HEK293 (cell line): ENCODE results near the gene AKAP6.

Experiments used
- CTCF ChIA-PET: fragments of 350-600 bp; formaldehyde crosslinking; extraction: SDS; loops from one replicate; lab custom pipeline; 2021; ENCODE audit warnings: antibody characterized with exemption; lab: Yijun Ruan, JAX
- POLR2A ChIA-PET: fragments of 300-600 bp; formaldehyde crosslinking; extraction: SDS; loops from one replicate; lab custom pipeline; 2020; ENCODE audit warnings: antibody characterized with exemption, inconsistent platforms; lab: Yijun Ruan, JAX
- H3K27ac ChIP-seq: fragments of 200-500 bp; sonication (Bioruptor generic); 2 replicates; pipeline ENCODE4 v1.5.1; 2014; ENCODE audit warnings: low read depth, low read length, control low read depth, inconsistent platforms; ENCODE audit errors: extremely low read depth
- H3K36me3 ChIP-seq, 2 experiments: fragments of 200-500 bp in 1 of 2; sonication (Bioruptor generic) in 1 of 2; 1 replicate in 1 of 2; 2 replicates in 1 of 2; pipeline ENCODE4 v1.5.1; 2014 to 2017; ENCODE audit warnings: inconsistent platforms in 2 of 2, low read length in 2 of 2; ENCODE audit not compliant: control insufficient read depth in 2 of 2, insufficient read depth in 1 of 2
- H3K4me1 ChIP-seq: fragments of 200-500 bp; sonication (Bioruptor generic); 2 replicates; pipeline ENCODE4 v1.5.1; 2014; ENCODE audit warnings: mild to moderate bottlenecking, low read length, inconsistent platforms; ENCODE audit not compliant: control insufficient read depth, insufficient read depth
- H3K4me3 ChIP-seq: 2 replicates; pipeline ENCODE4 v1.5.1; 2011; ENCODE audit warnings: low read depth, mild to moderate bottlenecking, control low read depth, low read length, moderate library complexity
- H3K9me3 ChIP-seq: fragments of 200-500 bp; sonication (Bioruptor generic); 2 replicates; pipeline ENCODE4 v1.5.1; 2014; ENCODE audit warnings: low read depth, low read length, inconsistent platforms; ENCODE audit not compliant: control insufficient read depth, insufficient read depth
- FEZF1 ChIP-seq: fragments of 450-650 bp; formaldehyde crosslinking; IDR thresholded peaks from 2 replicates; pipeline ENCODE4 v1.5.1; 2016; ENCODE audit warnings: missing biosample characterization, missing genetic modification characterization
- GLIS1 ChIP-seq: fragments of 450-650 bp; formaldehyde crosslinking; IDR thresholded peaks from 2 replicates; pipeline ENCODE4 v1.5.1; 2016; ENCODE audit warnings: missing biosample characterization, missing genetic modification characterization
- HOXC10 ChIP-seq: sonication (generic); formaldehyde crosslinking; IDR thresholded peaks from 2 replicates; pipeline ENCODE4 v1.8.1; 2023; ENCODE audit warnings: mild to moderate bottlenecking, missing genetic modification reagents
- KLF9 ChIP-seq: fragments of 450-650 bp; formaldehyde crosslinking; IDR thresholded peaks from 2 replicates; pipeline ENCODE4 v1.5.1; 2016; ENCODE audit warnings: missing biosample characterization, missing genetic modification characterization, low read depth
- OVOL3 ChIP-seq: fragments of 450-650 bp; formaldehyde crosslinking; IDR thresholded peaks from 2 replicates; pipeline ENCODE4 v1.5.1; 2016; ENCODE audit warnings: missing biosample characterization, missing genetic modification characterization
- RBAK ChIP-seq: fragments of 450-650 bp; formaldehyde crosslinking; IDR thresholded peaks from 2 replicates; pipeline ENCODE4 v1.5.1; 2016; ENCODE audit warnings: missing biosample characterization, missing genetic modification characterization
- ZNF140 ChIP-seq: fragments of 450-650 bp; formaldehyde crosslinking; IDR thresholded peaks from 2 replicates; pipeline ENCODE4 v1.5.1; 2016; ENCODE audit warnings: missing biosample characterization, missing genetic modification characterization
- ZNF354C ChIP-seq: fragments of 450-650 bp; formaldehyde crosslinking; IDR thresholded peaks from 2 replicates; pipeline ENCODE4 v1.5.1; 2016; ENCODE audit warnings: missing biosample characterization, missing genetic modification characterization, low read depth, borderline replicate concordance
- ZNF426 ChIP-seq: fragments of 450-650 bp; formaldehyde crosslinking; IDR thresholded peaks from 2 replicates; pipeline ENCODE4 v1.5.1; 2017; ENCODE audit warnings: missing biosample characterization, missing genetic modification characterization, mild to moderate bottlenecking, inconsistent platforms, moderate library complexity
- ZNF548 ChIP-seq: fragments of 450-650 bp; formaldehyde crosslinking; IDR thresholded peaks from 2 replicates; pipeline ENCODE4 v1.5.1; 2016; ENCODE audit warnings: missing biosample characterization, missing genetic modification characterization
- ZNF555 ChIP-seq: fragments of 450-650 bp; formaldehyde crosslinking; conservative IDR thresholded peaks from 2 replicates; pipeline ENCODE4 v1.5.1; 2017; ENCODE audit warnings: missing biosample characterization, mild to moderate bottlenecking, missing genetic modification characterization, inconsistent platforms
- ZNF610 ChIP-seq: fragments of 450-650 bp; formaldehyde crosslinking; IDR thresholded peaks from 2 replicates; pipeline ENCODE4 v1.5.1; 2016; ENCODE audit warnings: missing biosample characterization, missing genetic modification characterization, borderline replicate concordance
- ZNF670 ChIP-seq: fragments of 450-650 bp; formaldehyde crosslinking; IDR thresholded peaks from 2 replicates; pipeline ENCODE4 v1.5.1; 2016; ENCODE audit warnings: missing biosample characterization, missing genetic modification characterization, low read depth
- ZNF843 ChIP-seq: fragments of 450-650 bp; formaldehyde crosslinking; IDR thresholded peaks from 2 replicates; pipeline ENCODE4 v1.5.1; 2016; ENCODE audit warnings: missing biosample characterization, missing genetic modification characterization
- TF ChIP-seq, protein P1 (sequence below): fragments of 450-650 bp; formaldehyde crosslinking; IDR thresholded peaks from 2 replicates; pipeline ENCODE4 v1.5.1; 2016; ENCODE audit warnings: missing biosample characterization, missing genetic modification characterization
- TF ChIP-seq, protein P2 (sequence below): fragments of 450-650 bp; formaldehyde crosslinking; conservative IDR thresholded peaks from 2 replicates; pipeline ENCODE4 v1.5.1; 2016; ENCODE audit warnings: low read depth, missing biosample characterization, missing genetic modification characterization
- TF ChIP-seq, protein P3 (sequence below): fragments of 450-650 bp; IDR thresholded peaks from 2 replicates; pipeline ENCODE4 v1.5.1; 2018; ENCODE audit warnings: missing biosample characterization, missing genetic modification characterization
- TF ChIP-seq, protein P4 (sequence below): fragments of 450-650 bp; formaldehyde crosslinking; IDR thresholded peaks from 2 replicates; pipeline ENCODE4 v1.5.0; 2017; ENCODE audit warnings: missing biosample characterization, missing genetic modification characterization, borderline replicate concordance
- TF ChIP-seq, protein P5 (sequence below): fragments of 450-650 bp; formaldehyde crosslinking; IDR thresholded peaks from 2 replicates; pipeline ENCODE4 v1.5.1; 2016; ENCODE audit warnings: missing biosample characterization, missing genetic modification characterization
- TF ChIP-seq, protein P6 (sequence below): fragments of 450-650 bp; IDR thresholded peaks from 2 replicates; pipeline ENCODE4 v1.5.1; 2018; ENCODE audit warnings: missing biosample characterization, mild to moderate bottlenecking, missing genetic modification characterization

Gene AKAP6

DNA sequence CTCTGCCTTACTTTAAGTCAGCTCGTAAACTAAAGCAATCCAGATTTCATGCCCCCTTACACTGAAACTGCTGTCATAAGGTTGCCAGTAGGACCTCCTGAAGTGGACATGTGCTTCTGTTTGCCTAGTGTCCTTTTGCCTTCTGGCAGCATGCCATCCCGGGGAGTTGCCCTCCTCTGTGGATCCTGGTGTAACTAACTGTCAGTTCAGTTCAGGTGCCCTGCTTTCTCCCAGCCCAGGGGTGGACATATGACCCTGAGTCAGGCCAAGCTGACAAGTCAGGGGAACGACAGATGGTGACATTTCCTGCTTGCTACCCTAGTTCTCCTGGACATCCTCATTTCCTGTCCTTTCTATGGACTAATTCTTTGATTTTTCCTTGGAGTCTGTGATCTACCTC, 25.6 kb downstream of the AKAP6 start:
- POLR2A ChIA-PET, result no interaction called here

DNA sequence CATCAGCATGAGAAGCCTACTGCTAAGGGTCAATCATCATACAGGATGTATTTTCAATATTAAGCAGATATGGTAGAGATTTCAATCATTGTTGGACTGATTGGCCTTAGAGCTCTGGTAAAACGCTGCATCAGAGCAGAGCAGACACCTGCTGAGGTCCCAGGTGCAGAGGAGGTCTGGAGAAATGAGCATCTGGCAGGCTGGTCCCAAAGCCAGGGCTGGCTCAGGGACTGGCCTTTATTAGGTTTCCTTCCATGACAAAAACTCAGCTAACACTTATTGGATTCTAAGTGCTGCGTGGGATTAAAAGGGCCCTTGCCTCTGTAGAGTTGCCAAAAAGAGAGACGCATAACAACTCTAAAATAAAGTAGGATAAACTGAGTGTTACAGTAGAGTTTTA, 29.7 kb downstream of the AKAP6 start:
- Histone ChIP-seq H3K27ac (no peak overlapping the region), H3K4me1 (no peaks in the 10 kb centered on the region), H3K4me3 (no peak overlapping the region), H3K36me3 (no peaks in the 10 kb centered on the region), H3K9me3 (no peaks in the 10 kb centered on the region)
- ChIA-PET CTCF (no interaction called here), POLR2A (no interaction called here)
- TF ChIP-seq ZNF610 (no peak), ZNF140 (tag by site-specific recombination) (no peak), KLF9 (no peak), ZNF843 (tag by site-specific recombination) (no peak), ZNF426 (tag by site-specific recombination) (no peak), OVOL3 (tag by site-specific recombination) (no peak), ZNF670 (tag by site-specific recombination) (no peak), ZNF354C (no peak), ZNF555 (no peak)
- TF ChIP-seq, protein P1, sequence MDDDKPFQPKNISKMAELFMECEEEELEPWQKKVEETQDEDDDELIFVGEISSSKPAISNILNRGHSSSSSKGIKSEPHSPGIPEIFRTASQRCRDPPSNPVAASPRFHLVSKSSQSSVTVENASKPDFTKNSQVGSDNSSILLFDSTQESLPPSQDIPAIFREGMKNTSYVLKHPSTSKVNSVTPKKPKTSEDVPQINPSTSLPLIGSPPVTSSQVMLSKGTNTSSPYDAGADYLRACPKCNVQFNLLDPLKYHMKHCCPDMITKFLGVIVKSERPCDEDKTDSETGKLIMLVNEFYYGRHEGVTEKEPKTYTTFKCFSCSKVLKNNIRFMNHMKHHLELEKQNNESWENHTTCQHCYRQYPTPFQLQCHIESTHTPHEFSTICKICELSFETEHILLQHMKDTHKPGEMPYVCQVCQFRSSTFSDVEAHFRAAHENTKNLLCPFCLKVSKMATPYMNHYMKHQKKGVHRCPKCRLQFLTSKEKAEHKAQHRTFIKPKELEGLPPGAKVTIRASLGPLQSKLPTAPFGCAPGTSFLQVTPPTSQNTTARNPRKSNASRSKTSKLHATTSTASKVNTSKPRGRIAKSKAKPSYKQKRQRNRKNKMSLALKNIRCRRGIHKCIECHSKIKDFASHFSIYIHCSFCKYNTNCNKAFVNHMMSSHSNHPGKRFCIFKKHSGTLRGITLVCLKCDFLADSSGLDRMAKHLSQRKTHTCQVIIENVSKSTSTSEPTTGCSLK, result no peak
- TF ChIP-seq, protein P2, sequence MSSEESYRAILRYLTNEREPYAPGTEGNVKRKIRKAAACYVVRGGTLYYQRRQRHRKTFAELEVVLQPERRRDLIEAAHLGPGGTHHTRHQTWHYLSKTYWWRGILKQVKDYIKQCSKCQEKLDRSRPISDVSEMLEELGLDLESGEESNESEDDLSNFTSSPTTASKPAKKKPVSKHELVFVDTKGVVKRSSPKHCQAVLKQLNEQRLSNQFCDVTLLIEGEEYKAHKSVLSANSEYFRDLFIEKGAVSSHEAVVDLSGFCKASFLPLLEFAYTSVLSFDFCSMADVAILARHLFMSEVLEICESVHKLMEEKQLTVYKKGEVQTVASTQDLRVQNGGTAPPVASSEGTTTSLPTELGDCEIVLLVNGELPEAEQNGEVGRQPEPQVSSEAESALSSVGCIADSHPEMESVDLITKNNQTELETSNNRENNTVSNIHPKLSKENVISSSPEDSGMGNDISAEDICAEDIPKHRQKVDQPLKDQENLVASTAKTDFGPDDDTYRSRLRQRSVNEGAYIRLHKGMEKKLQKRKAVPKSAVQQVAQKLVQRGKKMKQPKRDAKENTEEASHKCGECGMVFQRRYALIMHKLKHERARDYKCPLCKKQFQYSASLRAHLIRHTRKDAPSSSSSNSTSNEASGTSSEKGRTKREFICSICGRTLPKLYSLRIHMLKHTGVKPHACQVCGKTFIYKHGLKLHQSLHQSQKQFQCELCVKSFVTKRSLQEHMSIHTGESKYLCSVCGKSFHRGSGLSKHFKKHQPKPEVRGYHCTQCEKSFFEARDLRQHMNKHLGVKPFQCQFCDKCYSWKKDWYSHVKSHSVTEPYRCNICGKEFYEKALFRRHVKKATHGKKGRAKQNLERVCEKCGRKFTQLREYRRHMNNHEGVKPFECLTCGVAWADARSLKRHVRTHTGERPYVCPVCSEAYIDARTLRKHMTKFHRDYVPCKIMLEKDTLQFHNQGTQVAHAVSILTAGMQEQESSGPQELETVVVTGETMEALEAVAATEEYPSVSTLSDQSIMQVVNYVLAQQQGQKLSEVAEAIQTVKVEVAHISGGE, result no peak
- TF ChIP-seq, protein P3, sequence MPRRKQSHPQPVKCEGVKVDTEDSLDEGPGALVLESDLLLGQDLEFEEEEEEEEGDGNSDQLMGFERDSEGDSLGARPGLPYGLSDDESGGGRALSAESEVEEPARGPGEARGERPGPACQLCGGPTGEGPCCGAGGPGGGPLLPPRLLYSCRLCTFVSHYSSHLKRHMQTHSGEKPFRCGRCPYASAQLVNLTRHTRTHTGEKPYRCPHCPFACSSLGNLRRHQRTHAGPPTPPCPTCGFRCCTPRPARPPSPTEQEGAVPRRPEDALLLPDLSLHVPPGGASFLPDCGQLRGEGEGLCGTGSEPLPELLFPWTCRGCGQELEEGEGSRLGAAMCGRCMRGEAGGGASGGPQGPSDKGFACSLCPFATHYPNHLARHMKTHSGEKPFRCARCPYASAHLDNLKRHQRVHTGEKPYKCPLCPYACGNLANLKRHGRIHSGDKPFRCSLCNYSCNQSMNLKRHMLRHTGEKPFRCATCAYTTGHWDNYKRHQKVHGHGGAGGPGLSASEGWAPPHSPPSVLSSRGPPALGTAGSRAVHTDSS (tag by site-specific recombination), result no peak

More for the DNA sequence above, 25.6 kb downstream of the AKAP6 start:
- H3K9me3 ChIP-seq, result no peaks in the 10 kb centered on the region
- H3K27ac ChIP-seq, result no peak overlapping the region
- no peak for TF ChIP-seq HOXC10 (CRISPR knock-in tag)
- 0 out of 2 replicates have a peak, but pooled peaks have one; percentile 15 for TF ChIP-seq GLIS1
- no peaks in the 10 kb centered on the region for H3K4me1 ChIP-seq
- H3K36me3 ChIP-seq, result no peaks in the 10 kb centered on the region
- CTCF ChIA-PET, result no interaction called here
- H3K4me3 ChIP-seq, result no peak overlapping the region

DNA sequence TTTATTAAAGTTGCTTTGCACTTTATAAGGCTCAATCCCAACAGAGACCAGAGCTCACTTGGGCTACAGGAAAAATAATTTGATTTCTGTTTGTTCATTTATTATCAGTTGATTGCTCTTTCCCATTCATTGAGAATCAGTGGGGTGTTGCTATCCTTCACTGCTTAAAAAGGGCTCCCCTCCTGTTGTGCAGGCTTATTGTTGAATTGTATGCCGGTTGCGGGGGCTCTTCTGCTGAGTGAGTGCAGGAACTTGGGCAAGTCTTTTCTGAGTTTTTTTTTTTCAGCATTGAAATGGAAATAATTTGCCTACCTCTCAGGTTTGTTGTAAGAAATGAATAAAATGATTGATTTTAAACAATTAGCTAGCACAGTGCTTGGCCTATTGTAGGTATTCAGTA, 32.6 kb downstream of the AKAP6 start:
- Histone ChIP-seq H3K27ac (no peak overlapping the region), H3K4me1 (peaks cover 8% of the 10 kb centered on the region), H3K4me3 (no peak overlapping the region), H3K9me3 (no peaks in the 10 kb centered on the region), H3K36me3 (no peaks in the 10 kb centered on the region)
- ChIA-PET CTCF (interaction anchor here (0.6 to 0.9 kb wide), 2 partner anchors 10 to 23 kb away, joined by 3 read pairs; no protein-coding TSS in a partner anchor), POLR2A (no interaction called here)
- no peak for TF ChIP-seq ZNF548 (tag by site-specific recombination)
- TF ChIP-seq FEZF1 (tag by site-specific recombination), result no peak
- TF ChIP-seq RBAK (tag by site-specific recombination), result no peak
- TF ChIP-seq, protein P4, sequence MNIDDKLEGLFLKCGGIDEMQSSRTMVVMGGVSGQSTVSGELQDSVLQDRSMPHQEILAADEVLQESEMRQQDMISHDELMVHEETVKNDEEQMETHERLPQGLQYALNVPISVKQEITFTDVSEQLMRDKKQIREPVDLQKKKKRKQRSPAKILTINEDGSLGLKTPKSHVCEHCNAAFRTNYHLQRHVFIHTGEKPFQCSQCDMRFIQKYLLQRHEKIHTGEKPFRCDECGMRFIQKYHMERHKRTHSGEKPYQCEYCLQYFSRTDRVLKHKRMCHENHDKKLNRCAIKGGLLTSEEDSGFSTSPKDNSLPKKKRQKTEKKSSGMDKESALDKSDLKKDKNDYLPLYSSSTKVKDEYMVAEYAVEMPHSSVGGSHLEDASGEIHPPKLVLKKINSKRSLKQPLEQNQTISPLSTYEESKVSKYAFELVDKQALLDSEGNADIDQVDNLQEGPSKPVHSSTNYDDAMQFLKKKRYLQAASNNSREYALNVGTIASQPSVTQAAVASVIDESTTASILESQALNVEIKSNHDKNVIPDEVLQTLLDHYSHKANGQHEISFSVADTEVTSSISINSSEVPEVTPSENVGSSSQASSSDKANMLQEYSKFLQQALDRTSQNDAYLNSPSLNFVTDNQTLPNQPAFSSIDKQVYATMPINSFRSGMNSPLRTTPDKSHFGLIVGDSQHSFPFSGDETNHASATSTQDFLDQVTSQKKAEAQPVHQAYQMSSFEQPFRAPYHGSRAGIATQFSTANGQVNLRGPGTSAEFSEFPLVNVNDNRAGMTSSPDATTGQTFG (tag by site-specific recombination), result no peak
- TF ChIP-seq ZNF354C, result no peak
- TF ChIP-seq, protein P5, sequence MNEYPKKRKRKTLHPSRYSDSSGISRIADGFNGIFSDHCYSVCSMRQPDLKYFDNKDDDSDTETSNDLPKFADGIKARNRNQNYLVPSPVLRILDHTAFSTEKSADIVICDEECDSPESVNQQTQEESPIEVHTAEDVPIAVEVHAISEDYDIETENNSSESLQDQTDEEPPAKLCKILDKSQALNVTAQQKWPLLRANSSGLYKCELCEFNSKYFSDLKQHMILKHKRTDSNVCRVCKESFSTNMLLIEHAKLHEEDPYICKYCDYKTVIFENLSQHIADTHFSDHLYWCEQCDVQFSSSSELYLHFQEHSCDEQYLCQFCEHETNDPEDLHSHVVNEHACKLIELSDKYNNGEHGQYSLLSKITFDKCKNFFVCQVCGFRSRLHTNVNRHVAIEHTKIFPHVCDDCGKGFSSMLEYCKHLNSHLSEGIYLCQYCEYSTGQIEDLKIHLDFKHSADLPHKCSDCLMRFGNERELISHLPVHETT (tag by site-specific recombination), result no peak
- TF ChIP-seq, protein P6, sequence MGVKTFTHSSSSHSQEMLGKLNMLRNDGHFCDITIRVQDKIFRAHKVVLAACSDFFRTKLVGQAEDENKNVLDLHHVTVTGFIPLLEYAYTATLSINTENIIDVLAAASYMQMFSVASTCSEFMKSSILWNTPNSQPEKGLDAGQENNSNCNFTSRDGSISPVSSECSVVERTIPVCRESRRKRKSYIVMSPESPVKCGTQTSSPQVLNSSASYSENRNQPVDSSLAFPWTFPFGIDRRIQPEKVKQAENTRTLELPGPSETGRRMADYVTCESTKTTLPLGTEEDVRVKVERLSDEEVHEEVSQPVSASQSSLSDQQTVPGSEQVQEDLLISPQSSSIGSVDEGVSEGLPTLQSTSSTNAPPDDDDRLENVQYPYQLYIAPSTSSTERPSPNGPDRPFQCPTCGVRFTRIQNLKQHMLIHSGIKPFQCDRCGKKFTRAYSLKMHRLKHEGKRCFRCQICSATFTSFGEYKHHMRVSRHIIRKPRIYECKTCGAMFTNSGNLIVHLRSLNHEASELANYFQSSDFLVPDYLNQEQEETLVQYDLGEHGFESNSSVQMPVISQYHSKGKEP (tag by site-specific recombination), result no peak
